Natural killer cell (primary cell): ENCODE data around the gene CMTR1. TPM values are rescaled to one million over a fixed set of nuclear protein-coding genes. Genes with fewer than 3 reads are reported as not detected.

Experiments used
- ATAC-seq, 3 donors: fragments of 150-1000 bp in 2 of 3; fragments of 200-7000 bp in 1 of 3; cut with Tn5 transposase; 1 replicate in 1 of 3; 2 replicates in 2 of 3; pipeline ENCODE4 v1.10.0; 2021; ENCODE audit warnings: mild to moderate bottlenecking in 2 of 3, moderate library complexity in 2 of 3
- DNase-seq, 2 donors: peaks; one replicate each; pipeline versions ENCODE4 v3.0.0 to v3.0.0-alpha.2; 2013 to 2021; ENCODE audit warnings: mixed read lengths in 1 of 2
- H3K27ac ChIP-seq: one replicate; pipeline ENCODE4 v1.5.1; 2013; ENCODE audit warnings: mild to moderate bottlenecking, low read length
- H3K27me3 ChIP-seq: one replicate; pipeline ENCODE4 v1.6.1; 2013; ENCODE audit warnings: low read length; ENCODE audit not compliant: control insufficient read depth, insufficient read depth
- H3K36me3 ChIP-seq: one replicate; pipeline ENCODE4 v1.6.1; 2013; ENCODE audit warnings: low read length; ENCODE audit not compliant: control insufficient read depth, insufficient read depth
- H3K4me1 ChIP-seq: one replicate; pipeline ENCODE4 v1.6.1; 2013; ENCODE audit warnings: low read length; ENCODE audit not compliant: control insufficient read depth, insufficient read depth
- H3K4me3 ChIP-seq: one replicate; pipeline ENCODE4 v1.5.1; 2013; ENCODE audit warnings: low read length
- H3K9me3 ChIP-seq: one replicate; pipeline ENCODE4 v1.6.1; 2013; ENCODE audit warnings: low read length; ENCODE audit not compliant: control insufficient read depth, insufficient read depth
- H3K27ac Mint-ChIP-seq, 2 donors: one replicate each; pipeline ENCODE4 v1.8.0; 2022; ENCODE audit warnings: mild to moderate bottlenecking in 2 of 2, mixed read lengths in 2 of 2, moderate library complexity in 1 of 2
- H3K27me3 Mint-ChIP-seq, 2 donors: one replicate each; pipeline ENCODE4 v1.8.0; 2022; ENCODE audit warnings: low read depth in 2 of 2, mixed read lengths in 2 of 2
- H3K36me3 Mint-ChIP-seq: one replicate; pipeline ENCODE4 v1.8.0; 2022; ENCODE audit warnings: mixed read lengths
- H3K4me1 Mint-ChIP-seq, 2 donors: one replicate each; pipeline ENCODE4 v1.8.0; 2022; ENCODE audit warnings: mixed read lengths in 2 of 2
- H3K4me3 Mint-ChIP-seq: one replicate; pipeline ENCODE4 v1.8.0; 2022; ENCODE audit warnings: mild to moderate bottlenecking, moderate library complexity, mixed read lengths
- H3K9me3 Mint-ChIP-seq, 2 donors: one replicate each; pipeline ENCODE4 v1.8.0; 2022; ENCODE audit warnings: mixed read lengths in 2 of 2
- WGBS: methylation state at CpG from one replicate; pipeline ENCODE4 v1.1.7; 2013; ENCODE audit warnings: missing lambda C conversion rate; ENCODE audit not compliant: insufficient coverage; 5-methylcytosine and 5-hydroxymethylcytosine counted together
- intact Hi-C: fragments of 100-400 bp; cut with micrococcal nuclease; formaldehyde crosslinking; loops from one replicate; pipeline ENCODE4 v1.14.2; 2022
- total RNA-seq, 4 donors: library from RNA; stranded (reverse); fragments of 120-200 nt in 1 of 4; gene quantifications; one replicate each; pipeline versions ENCODE4 v1.2.3 to v1.2.4, GENCODE V29; 2013 to 2022
- TF ChIP-seq, protein P1 (sequence below): fragments of 200-600 bp; IDR thresholded peaks from one replicate; pipeline ENCODE4 v1.8.0; 2022; ENCODE audit warnings: antibody characterized with exemption

The CMTR1 gene
- total RNA-seq, 3 donors from 2014 or later (not counting 1 experiment from before 2014, with no cell fraction given) = 85.0 to 111 (median 94.7) TPM

DNA sequence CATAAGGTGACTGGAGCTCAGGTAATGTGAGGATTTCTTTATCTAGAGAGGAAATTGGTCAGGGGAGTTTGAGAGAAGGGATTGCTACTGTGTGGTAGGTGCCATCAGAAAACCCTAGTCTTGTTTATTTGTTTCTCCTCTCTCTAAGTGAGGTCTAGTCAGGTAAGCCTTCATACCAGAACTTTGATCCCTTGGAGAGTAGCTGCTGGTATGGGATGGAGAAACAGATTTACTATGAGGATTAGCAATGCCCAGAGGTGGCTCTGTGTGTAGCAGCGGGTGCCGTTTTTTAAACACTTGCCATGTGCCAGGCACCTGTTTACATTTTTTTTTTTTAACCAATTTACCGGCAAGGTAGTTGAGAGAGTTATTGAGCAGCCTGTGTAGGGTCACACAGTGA is 19.5 kb downstream of the CMTR1 start:
- Mint-ChIP-seq H3K4me1 (peaks cover 19 to 22% of the 10 kb centered on the region in 2 donors), H3K27ac (peak overlapping the region in 1 of 2 donors; percentile 15), H3K4me3 (no peak overlapping the region), H3K36me3 (peaks cover 22% of the 10 kb centered on the region), H3K27me3 (no peaks in the 10 kb centered on the region), H3K9me3 (no peaks in the 10 kb centered on the region)
- intact Hi-C loops = no loop called here
- Histone ChIP-seq H3K4me3 (no peak overlapping the region), H3K27ac (no peak overlapping the region), H3K27me3 (no peaks in the 10 kb centered on the region), H3K9me3 (no peaks in the 10 kb centered on the region), H3K36me3 (peaks cover 80% of the 10 kb centered on the region), H3K4me1 (no peaks in the 10 kb centered on the region)
- TF ChIP-seq, protein P1, sequence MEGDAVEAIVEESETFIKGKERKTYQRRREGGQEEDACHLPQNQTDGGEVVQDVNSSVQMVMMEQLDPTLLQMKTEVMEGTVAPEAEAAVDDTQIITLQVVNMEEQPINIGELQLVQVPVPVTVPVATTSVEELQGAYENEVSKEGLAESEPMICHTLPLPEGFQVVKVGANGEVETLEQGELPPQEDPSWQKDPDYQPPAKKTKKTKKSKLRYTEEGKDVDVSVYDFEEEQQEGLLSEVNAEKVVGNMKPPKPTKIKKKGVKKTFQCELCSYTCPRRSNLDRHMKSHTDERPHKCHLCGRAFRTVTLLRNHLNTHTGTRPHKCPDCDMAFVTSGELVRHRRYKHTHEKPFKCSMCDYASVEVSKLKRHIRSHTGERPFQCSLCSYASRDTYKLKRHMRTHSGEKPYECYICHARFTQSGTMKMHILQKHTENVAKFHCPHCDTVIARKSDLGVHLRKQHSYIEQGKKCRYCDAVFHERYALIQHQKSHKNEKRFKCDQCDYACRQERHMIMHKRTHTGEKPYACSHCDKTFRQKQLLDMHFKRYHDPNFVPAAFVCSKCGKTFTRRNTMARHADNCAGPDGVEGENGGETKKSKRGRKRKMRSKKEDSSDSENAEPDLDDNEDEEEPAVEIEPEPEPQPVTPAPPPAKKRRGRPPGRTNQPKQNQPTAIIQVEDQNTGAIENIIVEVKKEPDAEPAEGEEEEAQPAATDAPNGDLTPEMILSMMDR = no peak
- ATAC-seq (no peak), DNase-seq (no peak)
- WGBS = 95% methylated on average over 2 of the region's 3 CpGs

DNA sequence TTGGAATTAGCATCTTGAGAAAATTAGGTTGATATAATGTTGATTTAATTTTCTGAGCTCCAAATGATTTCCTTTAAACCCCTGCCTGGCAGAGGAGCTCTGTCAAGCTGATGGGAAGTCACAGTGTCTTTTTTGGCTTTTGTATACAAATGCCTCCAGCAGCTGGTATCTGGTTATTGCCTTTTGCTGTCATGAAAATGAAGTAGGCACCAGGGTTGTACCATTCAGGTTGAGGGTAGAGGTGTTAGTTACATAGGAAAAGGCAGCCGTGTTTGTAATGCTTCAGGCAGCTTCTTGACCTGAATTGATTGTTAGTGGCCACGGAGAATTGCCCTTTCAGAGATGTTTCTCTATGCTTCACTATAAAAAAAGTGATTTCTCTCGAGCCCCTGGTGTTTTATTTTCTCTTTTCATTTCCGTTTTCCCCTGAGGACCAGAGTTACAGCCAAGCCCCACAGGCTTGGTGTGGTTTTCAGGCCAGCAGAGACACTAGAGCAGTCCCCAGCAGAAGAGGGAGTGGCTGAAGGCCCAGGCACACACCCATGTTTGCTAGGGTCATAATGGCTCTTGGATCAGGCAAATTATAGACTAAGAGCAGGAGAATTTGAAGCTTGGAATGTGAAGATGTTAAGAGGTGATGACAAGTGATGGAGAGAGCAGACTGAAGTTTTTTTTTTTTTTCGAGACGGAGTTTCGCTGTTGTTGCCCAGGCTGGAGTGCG is 21.6 kb downstream of the CMTR1 start:
- no peak for ATAC-seq
- H3K27me3 Mint-ChIP-seq = no peaks in the 10 kb centered on the region
- no peak overlapping the region for H3K27ac Mint-ChIP-seq
- no peaks in the 10 kb centered on the region for H3K4me1 ChIP-seq
- no peak overlapping the region for H3K27ac ChIP-seq
- DNase-seq = no peak
- intact Hi-C loops = no loop called here
- H3K4me1 Mint-ChIP-seq = peaks cover 19 to 22% of the 10 kb centered on the region in 2 donors
- TF ChIP-seq, protein P1 = no peak
- H3K36me3 ChIP-seq = peaks cover 80% of the 10 kb centered on the region
- no peaks in the 10 kb centered on the region for H3K9me3 Mint-ChIP-seq
- no peak overlapping the region for H3K4me3 ChIP-seq
- H3K27me3 ChIP-seq = no peaks in the 10 kb centered on the region
- H3K9me3 ChIP-seq = no peaks in the 10 kb centered on the region
- H3K36me3 Mint-ChIP-seq = peaks cover 30% of the 10 kb centered on the region
- H3K4me3 Mint-ChIP-seq = no peak overlapping the region
- 92% methylated on average over 8 of the region's 8 CpGs for WGBS

DNA sequence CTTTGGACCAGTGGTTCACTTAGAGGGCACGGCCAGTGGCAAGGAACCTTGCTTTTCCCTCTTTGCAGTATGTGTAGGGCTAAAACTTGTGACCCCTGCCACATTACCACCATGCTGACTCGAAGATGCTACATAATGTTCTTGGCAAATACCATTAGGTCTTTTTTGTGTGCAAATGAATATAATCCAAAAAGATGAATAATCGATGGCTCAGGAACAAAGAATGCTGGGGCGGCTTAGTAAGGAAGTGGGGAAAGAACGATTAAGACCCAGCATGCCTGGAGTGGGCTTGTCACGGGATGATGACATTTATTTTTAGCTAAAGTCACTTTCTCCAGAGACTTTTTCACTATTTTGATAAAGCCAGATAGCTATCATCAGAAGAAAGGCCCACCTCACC is 23.1 kb downstream of the CMTR1 start:
- no peak overlapping the region for H3K4me3 ChIP-seq

More for the DNA sequence above, 23.1 kb downstream of the CMTR1 start:
- Histone ChIP-seq H3K36me3 (peaks cover 81% of the 10 kb centered on the region), H3K27ac (no peak overlapping the region), H3K9me3 (no peaks in the 10 kb centered on the region), H3K27me3 (no peaks in the 10 kb centered on the region), H3K4me1 (no peaks in the 10 kb centered on the region)
- ATAC-seq (no peak), DNase-seq (no peak)
- TF ChIP-seq, protein P1 = no peak
- Mint-ChIP-seq H3K36me3 (peaks cover 30% of the 10 kb centered on the region), H3K27ac (no peak overlapping the region), H3K4me1 (peaks cover 19 to 22% of the 10 kb centered on the region in 2 donors), H3K9me3 (no peaks in the 10 kb centered on the region), H3K27me3 (no peaks in the 10 kb centered on the region), H3K4me3 (no peak overlapping the region)
- 96% methylated on average over 4 of the region's 6 CpGs for WGBS
- intact Hi-C loops = no loop called here
